Left ventricle myocardium inferior (tissue), 1 donor: ENCODE measurements around the gene ABCG8. TPM values are rescaled to one million over a fixed set of nuclear protein-coding genes. Genes with fewer than 3 reads are reported as not detected.

Source experiments
- DNase-seq: peaks from one replicate; pipeline ENCODE4 v3.0.0-alpha.2; 2020
- H3K27ac ChIP-seq: fragments of 200-600 bp; replicated peaks from 2 replicates; pipeline ENCODE4 v1.8.0; 2021
- H3K27me3 ChIP-seq: fragments of 200-600 bp; 2 replicates; pipeline ENCODE4 v1.8.0; 2021; ENCODE audit warnings: low read depth
- H3K36me3 ChIP-seq: fragments of 200-600 bp; 2 replicates; pipeline ENCODE4 v1.8.0; 2021
- H3K4me1 ChIP-seq: fragments of 200-600 bp; 2 replicates; pipeline ENCODE4 v1.8.0; 2021
- H3K4me3 ChIP-seq: fragments of 200-600 bp; 2 replicates; pipeline ENCODE4 v1.8.0; 2021; ENCODE audit warnings: mild to moderate bottlenecking, moderate library complexity
- H3K9me3 ChIP-seq: fragments of 200-600 bp; replicated peaks from 2 replicates; pipeline ENCODE4 v1.8.0; 2021
- intact Hi-C: fragments of 100-400 bp; cut with micrococcal nuclease; formaldehyde crosslinking; loops from one replicate; pipeline ENCODE4 v1.11.0; 2022
- total RNA-seq: library from RNA; stranded (reverse); fragmentation: NEBNext Ultra II Directional; extraction: Animal tissue kit (Norgen Biotek cat#: 25700); gene quantifications from one replicate; pipeline ENCODE4 v1.2.1, GENCODE V29; 2021
- TF ChIP-seq, protein P1 (sequence below): fragments of 200-600 bp; IDR thresholded peaks from 2 replicates; pipeline ENCODE4 v1.8.0; 2021; ENCODE audit warnings: antibody characterized with exemption, mild to moderate bottlenecking, borderline replicate concordance
- donor health status: DM: no; HTN: yes; CAD: no; lungs with severe emphysema.

ABCG8 gene
- total RNA-seq, 1 donor from 2014 or later: not detected

DNA sequence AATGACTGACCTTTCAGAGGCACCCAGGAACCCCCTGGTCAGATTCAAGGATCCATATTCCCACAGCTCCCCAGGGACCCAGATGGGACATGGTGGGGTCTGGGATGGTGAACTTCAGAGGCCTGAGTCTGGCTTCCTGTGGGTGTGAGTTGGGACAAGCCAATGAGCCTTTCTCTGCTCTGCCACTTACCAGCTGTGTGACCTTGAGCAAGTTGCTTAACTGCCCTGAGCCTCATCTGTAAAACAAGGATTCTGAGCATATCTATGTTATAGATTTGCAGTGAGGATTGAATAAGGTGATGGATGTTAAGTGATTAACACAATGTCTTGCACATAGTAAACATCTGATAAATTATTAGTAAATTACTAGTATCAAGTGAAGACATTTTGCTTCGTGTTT lies 6.4 kb downstream of the ABCG8 start:
- intact Hi-C loops: no loop called here
- DNase-seq: no peak
- TF ChIP-seq, protein P1, sequence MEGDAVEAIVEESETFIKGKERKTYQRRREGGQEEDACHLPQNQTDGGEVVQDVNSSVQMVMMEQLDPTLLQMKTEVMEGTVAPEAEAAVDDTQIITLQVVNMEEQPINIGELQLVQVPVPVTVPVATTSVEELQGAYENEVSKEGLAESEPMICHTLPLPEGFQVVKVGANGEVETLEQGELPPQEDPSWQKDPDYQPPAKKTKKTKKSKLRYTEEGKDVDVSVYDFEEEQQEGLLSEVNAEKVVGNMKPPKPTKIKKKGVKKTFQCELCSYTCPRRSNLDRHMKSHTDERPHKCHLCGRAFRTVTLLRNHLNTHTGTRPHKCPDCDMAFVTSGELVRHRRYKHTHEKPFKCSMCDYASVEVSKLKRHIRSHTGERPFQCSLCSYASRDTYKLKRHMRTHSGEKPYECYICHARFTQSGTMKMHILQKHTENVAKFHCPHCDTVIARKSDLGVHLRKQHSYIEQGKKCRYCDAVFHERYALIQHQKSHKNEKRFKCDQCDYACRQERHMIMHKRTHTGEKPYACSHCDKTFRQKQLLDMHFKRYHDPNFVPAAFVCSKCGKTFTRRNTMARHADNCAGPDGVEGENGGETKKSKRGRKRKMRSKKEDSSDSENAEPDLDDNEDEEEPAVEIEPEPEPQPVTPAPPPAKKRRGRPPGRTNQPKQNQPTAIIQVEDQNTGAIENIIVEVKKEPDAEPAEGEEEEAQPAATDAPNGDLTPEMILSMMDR: no peak
- Histone ChIP-seq H3K4me1 (no peaks in the 10 kb centered on the region), H3K36me3 (no peaks in the 10 kb centered on the region), H3K9me3 (no peaks in the 10 kb centered on the region), H3K27me3 (peaks cover 56% of the 10 kb centered on the region), H3K4me3 (no peak overlapping the region), H3K27ac (no peak overlapping the region)

DNA sequence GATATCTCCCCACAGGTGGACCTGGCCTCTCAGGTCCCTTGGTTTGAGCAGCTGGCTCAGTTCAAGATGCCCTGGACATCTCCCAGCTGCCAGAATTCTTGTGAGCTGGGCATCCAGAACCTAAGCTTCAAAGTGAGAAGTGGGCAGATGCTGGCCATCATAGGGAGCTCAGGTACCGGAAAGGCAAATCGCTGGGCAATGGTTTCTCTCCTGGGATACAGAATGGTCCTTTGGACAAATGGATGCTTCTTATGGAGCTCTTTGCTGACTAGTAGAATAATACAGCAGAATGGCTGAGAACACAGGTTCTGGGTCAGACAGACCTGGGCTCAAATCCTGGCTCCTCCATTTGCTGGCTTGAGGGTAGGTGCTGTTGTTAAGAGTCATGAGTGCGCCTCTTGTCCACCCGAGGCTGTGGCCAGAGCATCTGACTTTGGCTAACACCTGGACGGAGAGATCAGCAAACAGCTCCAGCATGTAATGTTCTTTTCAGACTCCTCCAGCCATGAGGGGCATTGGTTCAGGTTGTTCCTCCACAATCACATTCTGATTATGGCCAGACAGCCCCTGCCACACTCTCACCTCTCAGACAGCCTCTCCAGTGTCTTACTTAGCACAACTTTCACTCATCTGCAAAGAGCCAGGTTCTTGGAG lies 7.5 kb downstream of the ABCG8 start:
- no peak for DNase-seq
- TF ChIP-seq, protein P1: no peak
- Histone ChIP-seq H3K4me3 (no peak overlapping the region), H3K27me3 (peaks cover 57% of the 10 kb centered on the region), H3K27ac (no peak overlapping the region), H3K9me3 (no peaks in the 10 kb centered on the region), H3K36me3 (no peaks in the 10 kb centered on the region), H3K4me1 (no peaks in the 10 kb centered on the region)
- intact Hi-C loops: no loop called here

DNA sequence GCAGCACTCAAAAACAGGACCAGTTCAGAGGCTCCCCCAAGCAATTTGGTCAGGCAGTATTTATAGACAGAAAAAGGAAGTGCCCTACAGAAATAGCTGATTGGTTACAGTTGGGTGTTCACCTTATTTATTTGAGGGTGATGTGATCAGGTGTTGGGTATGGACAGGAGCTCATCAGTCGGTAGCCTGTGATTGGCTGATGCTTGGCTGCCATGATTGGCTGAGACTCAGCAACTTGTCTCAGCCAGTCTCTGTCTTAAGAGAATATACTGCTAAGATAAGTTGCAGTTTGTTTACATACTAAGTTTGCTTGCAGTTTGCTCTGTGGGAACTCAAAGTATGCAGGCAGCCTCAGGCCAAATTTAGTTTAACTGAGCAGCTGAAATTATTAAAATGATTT lies 9.4 kb downstream of the ABCG8 start:
- Histone ChIP-seq H3K9me3 (no peaks in the 10 kb centered on the region), H3K27ac (no peak overlapping the region), H3K4me3 (no peak overlapping the region), H3K36me3 (no peaks in the 10 kb centered on the region), H3K27me3 (peaks cover 60% of the 10 kb centered on the region), H3K4me1 (no peaks in the 10 kb centered on the region)
- TF ChIP-seq, protein P1: no peak
- no peak for DNase-seq
- intact Hi-C loops: no loop called here

DNA sequence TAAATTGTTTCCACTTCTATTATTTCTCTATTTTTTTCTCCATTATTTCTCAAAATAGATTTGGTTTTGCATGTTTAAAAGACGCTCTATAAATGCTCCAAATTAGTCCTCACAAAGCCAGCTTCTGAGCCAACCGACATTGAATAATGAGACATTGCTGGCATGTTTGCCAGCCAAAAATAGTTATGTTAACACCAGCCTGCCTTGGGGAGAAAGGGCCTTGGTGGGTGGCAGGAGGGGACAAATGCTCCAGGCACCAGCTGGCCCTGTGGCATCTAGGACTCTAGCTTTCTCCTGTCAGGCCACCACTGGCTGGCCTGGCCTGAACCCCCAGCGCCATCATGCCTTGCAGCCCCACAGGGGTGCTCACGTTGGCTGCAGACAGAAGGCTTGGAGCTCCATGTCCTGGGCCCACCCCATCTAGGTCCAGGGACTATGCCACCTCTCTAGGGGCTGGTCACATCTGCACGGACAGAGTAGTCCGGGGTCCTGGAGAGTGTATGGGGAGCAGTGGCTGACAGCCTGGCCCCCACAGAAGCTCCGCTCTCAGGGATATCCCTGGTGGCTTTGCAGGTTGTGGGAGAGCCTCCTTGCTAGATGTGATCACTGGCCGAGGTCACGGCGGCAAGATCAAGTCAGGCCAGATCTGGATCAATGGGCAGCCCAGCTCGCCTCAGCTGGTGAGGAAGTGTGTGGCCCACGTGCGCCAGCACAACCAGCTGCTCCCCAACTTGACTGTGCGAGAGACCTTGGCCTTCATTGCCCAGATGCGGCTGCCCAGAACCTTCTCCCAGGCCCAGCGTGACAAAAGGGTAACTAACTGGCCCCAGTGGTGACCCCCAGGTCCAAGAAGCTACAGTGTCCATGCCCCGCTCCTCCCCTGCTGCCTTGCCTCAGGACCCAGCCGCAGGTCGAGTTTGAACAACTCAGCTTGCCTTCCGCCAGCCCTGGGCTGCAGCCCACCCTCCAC lies 12.5 kb downstream of the ABCG8 start:
- TF ChIP-seq, protein P1: no peak
- intact Hi-C loops: no loop called here

DNA sequence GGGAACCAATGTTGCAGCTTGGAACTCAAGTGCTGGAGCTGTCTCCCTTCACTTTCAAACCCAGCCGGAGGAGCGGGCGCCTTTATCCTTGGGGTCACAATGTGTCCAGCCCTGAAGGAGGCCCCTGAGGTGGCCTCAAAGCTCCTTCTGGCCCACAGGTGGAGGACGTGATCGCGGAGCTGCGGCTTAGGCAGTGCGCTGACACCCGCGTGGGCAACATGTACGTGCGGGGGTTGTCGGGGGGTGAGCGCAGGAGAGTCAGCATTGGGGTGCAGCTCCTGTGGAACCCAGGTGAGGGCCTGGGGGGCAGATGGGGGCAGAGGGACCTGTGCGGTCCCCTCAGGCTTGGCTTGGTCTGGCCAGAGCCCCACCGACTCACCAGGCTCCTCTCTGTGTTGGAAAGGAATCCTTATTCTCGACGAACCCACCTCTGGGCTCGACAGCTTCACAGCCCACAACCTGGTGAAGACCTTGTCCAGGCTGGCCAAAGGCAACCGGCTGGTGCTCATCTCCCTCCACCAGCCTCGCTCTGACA lies 13.5 kb downstream of the ABCG8 start:
- H3K4me3 ChIP-seq: no peak overlapping the region
- TF ChIP-seq, protein P1: no peak
- H3K27me3 ChIP-seq: peaks cover 90% of the 10 kb centered on the region
- no peak for DNase-seq
- no peaks in the 10 kb centered on the region for H3K36me3 ChIP-seq
- no peaks in the 10 kb centered on the region for H3K9me3 ChIP-seq
- intact Hi-C loops: no loop called here
- H3K4me1 ChIP-seq: no peaks in the 10 kb centered on the region
- no peak overlapping the region for H3K27ac ChIP-seq

More for the DNA sequence above, 12.5 kb downstream of the ABCG8 start:
- H3K4me3 ChIP-seq: no peak overlapping the region
- no peak for DNase-seq
- H3K4me1 ChIP-seq: no peaks in the 10 kb centered on the region
- H3K27ac ChIP-seq: no peak overlapping the region
- no peaks in the 10 kb centered on the region for H3K36me3 ChIP-seq
- peaks cover 83% of the 10 kb centered on the region for H3K27me3 ChIP-seq
- H3K9me3 ChIP-seq: no peaks in the 10 kb centered on the region
